NCI-H1092 (cell line): ENCODE measurements around the gene MAPK8IP3.

Source experiments
- DNase-seq: peaks from one replicate; lab custom pipeline; 2025; lab: John Stamatoyannopoulos, UW

MAPK8IP3 gene

DNA sequence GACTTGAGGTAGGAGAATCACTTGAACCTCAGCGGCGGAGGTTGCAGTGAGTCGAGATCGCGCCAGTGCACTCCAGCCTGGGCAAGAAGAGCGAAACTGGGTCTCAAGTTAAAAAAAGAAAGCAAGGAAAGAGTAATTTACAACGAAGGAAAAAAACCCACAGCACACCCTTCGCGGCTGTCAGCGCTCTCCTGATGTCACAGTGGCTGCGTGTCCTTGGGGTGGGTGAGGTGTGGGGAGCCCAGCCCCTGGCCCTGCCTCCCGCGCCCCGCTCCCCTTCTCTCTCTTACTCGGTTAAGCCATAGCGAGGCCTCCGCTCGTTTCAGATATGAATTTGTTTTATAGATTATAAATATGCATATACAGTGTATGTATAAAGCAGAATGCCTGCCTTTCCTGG is 28.7 kb upstream of the MAPK8IP3 start:
- DNase-seq, result no peak

DNA sequence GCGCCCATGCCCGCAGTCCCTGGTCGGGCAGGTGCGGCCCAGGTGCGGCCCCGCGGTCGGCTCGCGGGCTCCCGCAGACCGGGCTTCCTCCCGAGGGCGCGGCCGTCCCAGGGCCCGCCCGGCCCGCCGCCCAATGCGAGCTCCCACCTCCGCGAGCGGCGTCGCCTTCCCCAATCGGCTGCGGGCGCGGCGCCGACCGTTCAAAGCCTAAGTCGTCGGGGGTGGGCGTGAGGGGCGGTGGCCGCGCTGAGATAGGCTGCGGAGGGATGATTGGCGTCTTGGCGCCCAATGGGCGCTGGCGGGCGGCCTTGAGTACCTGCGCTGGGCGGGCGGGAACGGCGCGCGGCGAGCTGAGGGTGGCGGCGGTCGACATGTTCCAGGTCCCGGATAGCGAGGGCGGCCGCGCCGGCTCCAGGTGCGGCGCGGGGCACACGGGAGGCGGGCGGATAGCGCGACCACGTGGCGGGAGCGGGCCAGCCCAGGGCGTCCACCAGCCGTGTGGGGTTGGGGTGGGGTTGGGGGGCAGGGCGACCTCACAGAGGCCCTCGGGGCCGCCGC is 28.0 kb upstream of the MAPK8IP3 start, which contains the start of gene JPT2:
Gene JPT2 (plus strand): TSS at position 338 of the 558 bp plus-strand sequence. CDS start 34 bp downstream, at position 372.
- peak; percentile 96 for DNase-seq

DNA sequence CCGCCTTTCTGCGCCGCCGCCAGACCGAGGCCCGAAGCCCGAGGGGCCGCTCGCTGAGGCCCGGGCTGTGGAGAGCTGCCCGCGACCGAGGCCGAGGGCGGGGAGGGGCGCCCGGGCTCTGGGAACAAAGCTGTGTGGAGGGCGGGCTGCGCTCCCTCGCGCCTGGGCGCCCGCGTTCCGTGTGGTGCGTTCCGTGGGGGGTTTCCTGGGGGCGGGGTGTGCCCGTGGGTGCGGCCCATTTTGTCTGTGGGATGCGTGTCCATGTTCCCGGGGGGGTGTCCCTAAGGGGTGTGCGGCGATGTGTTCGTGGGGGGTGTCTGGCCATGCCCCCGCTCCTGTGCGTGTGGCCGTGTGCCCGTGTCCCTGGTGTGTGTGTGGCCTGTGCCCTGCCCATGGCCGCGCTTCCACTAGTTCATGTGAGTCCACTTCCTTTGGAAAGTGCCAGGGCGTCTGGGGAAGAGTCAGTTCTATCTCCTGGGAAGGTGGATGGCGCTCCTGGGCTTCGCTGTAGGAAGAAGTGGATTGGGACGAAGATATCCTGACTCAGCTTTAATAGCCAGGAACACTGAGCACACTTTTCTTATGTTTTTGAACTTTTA is 27.4 kb upstream of the MAPK8IP3 start:
- DNase-seq, result no peak

DNA sequence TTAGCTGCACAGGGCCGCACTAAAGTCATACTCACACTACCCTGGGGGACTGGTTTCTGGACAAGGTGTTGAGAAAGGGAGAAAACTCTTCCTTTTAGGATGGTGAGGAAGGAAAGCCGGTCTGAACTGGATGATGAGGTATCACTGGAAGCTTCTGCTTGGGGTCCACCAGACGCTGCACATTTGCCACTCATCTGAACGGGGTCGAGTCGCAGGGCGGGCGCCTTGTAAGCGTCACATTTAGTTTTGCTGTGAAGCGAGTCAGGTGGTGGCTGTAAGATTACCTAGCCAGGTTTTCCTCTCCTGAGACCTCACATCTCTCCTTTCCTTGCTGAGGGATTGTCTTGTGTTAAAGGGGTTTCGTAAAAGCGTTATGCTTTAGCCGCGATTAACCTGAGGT is 25.6 kb upstream of the MAPK8IP3 start:
- DNase-seq, result no peak

DNA sequence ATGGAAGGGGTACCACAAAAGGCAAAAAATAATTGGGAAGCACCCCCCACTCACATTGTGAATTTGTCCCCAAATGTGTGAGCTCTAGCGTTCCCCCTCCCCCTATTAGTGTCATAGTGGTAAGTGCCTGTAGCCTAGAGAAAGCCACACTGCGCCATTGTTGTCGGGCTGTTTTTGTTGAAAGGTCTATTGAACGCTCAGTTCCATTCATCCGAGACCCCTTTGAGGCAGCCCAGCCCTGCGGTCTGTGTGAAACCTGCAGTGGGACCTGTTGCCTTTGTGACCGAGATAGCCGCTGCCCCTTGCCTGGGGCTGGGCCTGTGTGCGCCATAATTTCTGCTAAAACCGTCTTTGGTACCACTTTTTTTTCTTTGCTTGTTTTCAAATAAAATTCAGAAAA is 25.0 kb upstream of the MAPK8IP3 start:
- DNase-seq, result no peak

DNA sequence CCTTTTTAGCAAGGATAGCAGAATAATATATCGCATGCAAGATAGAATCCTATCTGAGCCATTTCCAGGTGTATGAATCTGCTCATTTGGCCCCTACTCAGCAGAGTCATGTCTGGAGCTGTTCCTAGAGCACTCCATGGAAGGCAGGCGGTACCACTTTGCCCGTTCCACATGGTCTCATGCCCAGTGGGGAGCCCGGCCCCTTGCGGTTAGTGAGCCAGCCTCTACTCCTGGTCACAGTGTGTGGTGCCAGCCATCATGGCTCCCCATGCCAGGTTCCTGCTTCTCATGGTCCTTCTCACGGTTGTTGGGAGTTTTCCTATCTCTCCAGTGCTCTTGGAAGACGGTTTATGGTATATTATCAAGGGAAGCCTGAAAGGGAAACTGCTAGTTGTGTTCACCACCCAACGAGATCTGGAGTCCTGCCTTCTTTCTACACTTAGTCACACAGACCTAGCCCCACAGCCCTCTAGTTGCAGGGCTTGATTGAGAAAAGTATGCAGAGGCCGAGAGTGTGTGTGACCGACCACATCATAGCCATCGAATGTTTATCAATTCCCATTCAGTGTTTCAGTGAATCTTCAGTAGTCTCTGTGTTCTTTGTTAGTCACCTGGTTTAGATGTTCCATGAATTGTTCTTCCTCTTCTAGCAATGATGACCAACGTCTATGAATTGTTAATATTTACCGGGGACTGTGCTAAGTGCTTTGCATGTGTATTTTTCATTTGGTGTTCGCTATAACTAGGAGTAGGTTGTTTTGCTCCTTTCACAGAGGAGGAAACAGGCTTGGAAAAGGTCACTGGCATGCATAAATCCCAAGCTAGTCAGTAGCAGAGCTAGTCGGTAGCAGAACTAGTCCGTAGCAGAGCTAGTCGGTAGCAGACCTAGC is 18.3 kb upstream of the MAPK8IP3 start:
- DNase-seq, result no peak

DNA sequence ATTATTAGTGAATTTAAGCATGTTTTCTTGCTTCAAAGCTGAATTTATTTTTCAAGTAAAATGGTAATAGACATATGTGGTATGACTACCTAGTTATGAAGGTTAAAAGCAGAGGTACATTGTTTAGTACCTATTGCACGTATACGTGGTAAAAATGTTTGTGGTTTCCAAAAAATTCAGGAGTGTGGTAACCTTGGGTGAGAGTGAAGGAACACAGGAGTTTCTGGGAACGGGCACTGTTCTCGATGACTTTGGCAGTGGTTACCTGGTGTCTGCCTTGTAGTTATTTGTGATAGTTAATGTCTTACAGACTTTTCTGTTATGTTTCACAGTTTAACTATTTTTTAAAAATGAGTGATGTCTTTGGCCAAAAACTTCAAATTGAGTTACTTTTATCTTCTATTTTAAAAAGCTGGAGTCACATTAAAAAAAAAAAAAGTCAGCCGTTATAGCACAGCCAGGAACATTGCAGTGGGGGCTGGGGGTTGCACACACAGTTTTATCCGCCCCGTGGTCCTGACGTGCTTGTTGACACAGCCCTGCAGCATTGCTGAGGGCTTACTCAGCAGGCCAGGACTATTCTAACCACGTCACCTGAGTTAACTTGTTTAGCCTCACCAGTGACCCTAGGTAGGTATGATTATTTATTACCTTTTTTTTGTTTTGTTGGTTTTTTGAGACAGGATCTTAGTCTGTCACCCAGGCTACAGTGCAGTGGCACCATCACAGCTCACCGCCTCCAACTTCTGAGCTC is 17.0 kb upstream of the MAPK8IP3 start:
- DNase-seq, result no peak

DNA sequence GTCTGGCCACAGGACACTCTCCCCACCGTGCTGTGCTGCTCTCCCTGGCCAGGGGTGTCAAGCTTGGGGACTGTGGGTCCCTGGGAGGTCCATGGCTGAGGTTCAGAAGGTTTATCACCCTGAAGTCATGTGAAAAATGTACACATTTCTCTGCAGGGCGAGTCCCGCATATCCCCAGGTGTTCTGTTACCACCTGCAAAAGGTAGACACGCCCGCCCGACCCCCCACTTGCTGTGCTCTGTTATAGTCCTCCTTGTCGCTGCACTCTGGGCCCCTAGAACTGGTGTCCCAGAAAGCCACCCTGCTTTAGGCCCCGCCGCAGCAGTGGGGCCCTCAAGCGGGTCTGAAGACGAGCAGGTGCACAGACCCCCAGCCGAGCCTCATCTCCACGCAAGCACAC is 16.1 kb upstream of the MAPK8IP3 start:
- DNase-seq, result no peak

DNA sequence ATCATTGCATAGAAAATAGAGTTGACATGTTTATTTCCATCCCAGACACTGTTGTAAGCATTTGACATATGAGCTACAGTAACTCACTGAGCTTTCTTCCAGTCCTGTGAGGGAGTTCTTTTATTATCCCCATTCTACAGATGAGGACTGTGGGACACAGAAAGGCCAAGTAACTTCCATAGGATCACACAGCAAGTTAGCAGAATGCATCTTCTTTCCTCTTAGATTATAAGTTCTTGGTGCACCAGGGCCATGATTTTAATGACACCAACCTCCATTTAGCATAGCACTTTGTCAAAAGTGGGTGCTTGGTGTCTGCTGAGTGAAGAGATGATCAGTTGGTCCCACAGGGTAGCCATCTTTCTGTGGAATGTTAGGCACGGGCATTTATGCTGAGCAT is 15.2 kb upstream of the MAPK8IP3 start:
- DNase-seq, result no peak

DNA sequence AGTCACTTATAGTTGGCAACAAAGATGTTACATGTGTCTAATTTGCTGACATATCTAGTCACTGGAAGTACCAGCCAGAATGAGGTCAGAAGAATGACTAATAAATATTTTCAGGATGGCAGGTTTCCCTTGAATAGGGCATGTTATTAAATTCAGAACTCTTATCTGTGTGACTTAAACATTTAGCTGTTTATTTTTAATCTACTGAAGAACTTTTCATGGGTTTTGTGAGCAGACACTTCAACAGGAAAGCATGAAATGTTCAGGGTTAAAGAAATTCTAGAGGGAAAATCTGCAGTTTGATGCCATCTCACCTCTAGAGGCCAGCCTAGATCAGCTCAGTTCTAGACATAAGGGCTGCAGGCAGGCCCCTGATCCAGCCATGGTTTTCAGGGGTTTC is 14.7 kb upstream of the MAPK8IP3 start:
- DNase-seq, result no peak

DNA sequence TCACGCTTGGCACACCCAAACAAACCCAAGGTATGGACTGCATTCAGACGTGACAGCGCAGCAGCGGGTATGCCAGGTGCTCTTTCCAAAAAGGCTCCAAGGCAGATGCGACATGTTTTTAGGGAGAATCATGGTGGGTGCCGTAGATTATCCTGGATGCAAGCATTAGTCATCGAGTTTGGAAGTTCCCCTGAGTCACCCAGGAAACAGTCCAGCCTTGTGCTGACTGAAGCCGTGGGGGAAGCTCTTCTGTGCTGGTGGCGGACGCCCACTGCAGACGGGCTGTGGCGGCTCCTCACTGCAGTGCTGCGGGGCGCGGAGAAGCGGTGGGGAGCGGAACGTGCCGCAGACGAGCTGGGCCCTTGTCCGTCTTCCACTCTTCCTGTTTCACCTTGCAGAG is 14.0 kb upstream of the MAPK8IP3 start:
- DNase-seq, result no peak

DNA sequence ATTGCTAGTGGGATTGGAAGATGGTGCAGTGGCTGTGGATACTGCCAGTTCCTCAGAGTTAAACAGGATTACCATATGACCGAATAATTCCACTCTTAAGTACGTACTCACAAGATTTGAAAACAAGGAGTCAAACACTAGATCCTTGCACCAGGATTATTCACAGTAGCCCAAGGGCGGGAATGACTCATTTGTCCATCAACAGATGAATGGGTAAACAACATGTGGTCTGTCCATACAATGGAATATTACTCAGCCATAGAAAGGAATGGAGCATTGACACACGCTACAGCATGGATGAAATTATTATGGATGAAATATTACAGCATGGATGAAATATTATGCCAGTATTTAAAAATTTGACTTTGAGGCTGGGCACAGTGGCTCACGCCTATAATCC is 9.1 kb upstream of the MAPK8IP3 start:
- DNase-seq, result no peak

DNA sequence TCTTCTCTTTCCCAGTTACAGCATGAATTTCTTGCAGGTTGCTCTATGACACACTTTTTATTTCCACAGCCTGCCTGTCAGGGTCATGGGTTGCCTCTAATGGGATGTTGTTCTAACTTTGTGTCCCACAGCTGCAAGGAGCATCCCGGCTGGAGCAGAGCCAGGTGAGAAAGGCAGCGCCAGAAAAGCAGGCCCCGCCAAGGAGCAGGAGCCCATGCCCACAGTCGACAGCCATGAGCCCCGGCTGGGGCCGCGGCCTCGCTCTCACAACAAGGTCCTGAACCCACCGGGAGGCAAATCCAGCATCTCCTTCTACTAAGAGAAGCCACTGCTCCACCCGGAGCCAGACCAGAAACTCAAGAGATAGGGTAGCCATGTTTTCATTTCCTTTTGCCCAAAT is 7.3 kb upstream of the MAPK8IP3 start:
- DNase-seq, result no peak

DNA sequence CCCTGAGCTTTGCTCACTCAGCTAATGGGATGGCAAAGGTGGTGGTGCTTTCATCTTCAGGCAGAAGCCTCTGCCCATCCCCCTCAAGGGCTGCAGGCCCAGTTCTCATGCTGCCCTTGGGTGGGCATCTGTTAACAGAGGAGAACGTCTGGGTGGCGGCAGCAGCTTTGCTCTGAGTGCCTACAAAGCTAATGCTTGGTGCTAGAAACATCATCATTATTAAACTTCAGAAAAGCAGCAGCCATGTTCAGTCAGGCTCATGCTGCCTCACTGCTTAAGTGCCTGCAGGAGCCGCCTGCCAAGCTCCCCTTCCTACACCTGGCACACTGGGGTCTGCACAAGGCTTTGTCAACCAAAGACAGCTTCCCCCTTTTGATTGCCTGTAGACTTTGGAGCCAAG is 5.7 kb upstream of the MAPK8IP3 start:
- no peak for DNase-seq

DNA sequence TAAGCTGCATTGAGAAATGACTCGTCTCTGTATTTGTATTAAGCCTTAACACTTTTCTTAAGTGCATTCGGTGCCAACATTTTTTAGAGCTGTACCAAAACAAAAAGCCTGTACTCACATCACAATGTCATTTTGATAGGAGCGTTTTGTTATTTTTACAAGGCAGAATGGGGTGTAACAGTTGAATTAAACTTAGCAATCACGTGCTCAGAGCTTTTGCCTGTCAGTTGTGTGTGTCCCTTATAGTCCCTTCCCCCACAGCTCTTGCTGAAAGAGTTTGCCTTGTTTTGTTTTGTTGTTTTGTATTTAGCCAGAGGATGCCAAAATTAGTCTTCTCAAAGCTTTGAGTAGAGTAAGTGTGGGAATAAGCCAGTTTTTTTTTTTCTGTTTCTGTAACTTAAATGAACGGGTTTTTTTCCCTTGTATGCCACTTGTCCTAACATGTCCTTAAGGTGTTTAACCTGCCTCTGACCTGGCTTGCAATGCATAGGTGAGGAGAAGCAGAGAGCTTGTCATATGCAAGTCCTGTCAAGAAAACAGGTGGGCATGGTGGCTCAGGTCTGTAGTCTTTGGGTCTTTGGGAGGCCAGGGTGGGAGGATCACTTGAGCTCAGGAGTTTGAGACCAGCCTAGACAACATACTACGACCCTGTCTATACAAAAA is 4.6 kb upstream of the MAPK8IP3 start:
- no peak for DNase-seq

DNA sequence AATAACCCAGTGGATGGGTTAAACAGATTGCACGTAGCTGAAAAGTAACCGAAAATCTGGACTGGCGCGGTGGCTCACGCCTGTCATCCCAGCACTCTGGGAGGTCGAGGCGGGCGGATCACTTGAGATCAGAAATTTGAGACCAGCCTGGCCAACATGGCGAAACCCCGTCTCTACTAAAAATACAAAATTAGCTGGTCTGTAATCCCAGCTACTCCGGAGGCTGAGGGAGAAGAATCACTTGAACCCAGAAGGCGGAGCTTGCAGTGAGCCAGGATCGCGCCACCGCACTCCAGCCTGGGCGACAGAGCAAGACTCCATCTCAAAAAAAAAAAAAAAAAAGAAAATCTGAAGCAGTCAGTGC is 689 bp upstream of the MAPK8IP3 start:
- peak; percentile 27 for DNase-seq

DNA sequence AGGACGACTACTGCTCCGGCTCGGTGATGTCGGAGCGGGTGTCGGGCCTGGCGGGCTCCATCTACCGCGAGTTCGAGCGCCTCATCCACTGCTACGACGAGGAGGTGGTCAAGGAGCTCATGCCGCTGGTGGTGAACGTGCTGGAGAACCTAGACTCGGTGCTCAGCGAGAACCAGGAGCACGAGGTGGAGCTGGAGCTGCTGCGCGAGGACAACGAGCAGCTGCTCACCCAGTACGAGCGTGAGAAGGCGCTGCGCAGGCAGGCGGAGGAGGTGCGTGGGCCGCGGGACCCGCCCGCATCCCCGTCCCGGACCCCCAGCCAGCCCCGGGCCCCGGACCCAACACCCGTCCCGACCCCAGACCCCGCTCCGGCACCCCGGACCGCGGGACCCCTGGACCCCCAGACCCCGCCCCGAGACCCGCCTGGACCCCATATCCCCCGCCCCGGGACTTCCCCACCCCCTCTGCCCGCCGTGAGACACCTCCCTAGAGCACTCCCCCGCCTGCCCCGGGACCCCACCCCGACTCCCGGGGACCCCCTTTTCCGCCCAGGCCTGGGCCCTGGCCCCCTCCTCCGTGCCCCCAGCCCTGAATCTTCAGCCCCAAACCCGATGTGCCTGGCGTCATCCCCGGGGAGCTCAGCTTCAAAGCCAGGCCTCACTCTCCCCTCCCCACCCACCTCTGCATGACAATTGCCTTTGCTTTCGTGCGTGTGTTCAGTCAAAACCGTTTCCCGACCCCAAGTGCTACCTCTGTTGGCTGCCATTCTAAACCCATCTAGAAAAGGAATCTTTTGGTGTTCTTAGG is 594 bp downstream of the MAPK8IP3 start:
- DNase-seq, result no peak

DNA sequence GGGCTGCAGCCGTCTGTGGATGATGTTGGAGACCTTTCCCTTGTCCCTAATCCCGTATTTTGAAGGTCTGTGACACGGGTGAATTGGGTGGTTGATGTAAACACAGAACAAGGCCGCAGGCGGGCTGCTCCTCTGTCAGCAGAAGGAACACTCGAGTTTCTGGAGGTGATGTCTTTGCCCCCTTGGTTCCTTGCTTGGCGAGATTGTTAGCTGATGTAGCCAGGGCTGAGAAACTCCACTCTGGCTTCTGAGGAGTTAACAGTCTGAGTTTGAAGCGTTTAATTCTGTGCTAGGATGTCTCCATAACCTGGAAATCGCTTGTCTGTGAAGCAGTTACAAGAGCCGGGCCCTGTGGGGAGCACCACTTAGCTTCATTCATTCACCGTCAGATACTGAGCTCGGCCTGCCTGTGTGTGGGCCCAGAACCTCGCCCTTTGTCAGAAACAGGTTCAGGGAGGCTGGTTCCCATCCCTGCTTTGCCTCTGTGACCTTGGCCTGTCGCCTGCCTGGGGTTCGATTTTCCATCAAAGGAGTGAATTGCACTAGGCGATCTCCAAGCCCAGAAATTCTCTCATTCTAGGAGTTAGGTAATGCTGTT is 1.3 kb downstream of the MAPK8IP3 start:
- no peak for DNase-seq

DNA sequence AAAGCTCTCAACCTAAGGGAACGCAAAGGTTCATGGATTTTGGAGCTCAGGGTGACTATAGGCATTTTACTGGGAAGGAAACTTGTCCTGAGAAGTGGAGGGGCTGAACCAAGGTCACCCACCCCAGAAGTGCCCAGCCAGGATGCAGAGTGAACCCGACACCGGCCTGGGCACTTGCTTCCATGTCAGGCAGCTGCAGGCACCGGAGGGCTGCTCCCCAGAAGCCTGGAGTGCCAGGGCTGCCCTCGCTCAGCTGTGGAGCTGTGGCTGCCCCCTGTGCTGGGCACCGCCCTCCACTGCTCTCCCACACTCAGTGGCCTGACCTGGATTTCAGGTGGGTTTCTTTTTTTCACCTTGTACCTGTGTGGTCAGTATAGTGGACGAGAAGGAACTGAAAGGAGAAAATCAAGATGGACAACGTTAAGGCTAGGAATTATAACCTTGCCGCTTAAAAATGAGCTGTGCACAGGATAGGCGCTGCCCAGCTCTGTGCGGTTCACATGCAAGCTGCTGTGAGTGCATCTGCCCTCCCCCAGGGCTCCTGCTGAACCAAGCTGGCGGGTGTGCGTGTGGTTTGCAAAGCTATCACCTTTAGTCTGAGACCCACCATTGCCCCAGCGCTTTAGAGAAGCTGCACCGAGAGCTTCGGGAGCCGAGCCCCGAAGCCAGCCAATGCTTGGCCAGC is 2.2 kb downstream of the MAPK8IP3 start:
- no peak for DNase-seq

DNA sequence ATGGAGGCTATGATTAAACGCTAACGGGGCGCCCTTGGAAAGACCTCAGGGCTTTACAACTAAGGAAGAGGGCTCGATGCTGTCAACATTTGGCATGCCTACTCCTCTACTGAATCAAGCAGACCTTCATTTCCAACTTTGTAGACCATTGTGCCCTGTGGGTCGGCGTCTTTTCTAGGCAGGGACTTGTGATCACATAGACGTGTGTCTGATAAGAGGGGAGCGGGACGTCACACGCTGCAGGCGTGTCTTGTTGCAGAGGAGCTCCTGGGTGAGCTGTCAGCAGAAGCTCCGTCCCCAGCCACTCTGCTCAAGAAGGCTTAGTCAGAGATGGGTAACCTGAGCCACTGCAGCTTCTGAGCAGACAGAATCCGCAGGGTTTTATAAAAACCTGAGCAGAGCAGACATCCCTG is 2.8 kb downstream of the MAPK8IP3 start:
- no peak for DNase-seq
